NB4 (cell line): Measurements from ENCODE around the gene POU2AF1.

Source experiments
- CTCF ChIP-seq: IDR thresholded peaks from one replicate; pipeline ENCODE4 v1.5.1; 2012; ENCODE audit warnings: low read depth, low read length
- MYC ChIP-seq: IDR thresholded peaks from 2 replicates; pipeline ENCODE4 v1.6.1; 2011; ENCODE audit warnings: low read depth, low read length
- POLR2A ChIP-seq: IDR thresholded peaks from 2 replicates; pipeline ENCODE4 v1.6.1; 2011; ENCODE audit warnings: mild to moderate bottlenecking; ENCODE audit not compliant: insufficient read length; ENCODE audit errors: extremely low read depth

- TF ChIP-seq CTCF, result no peak
- TF ChIP-seq POLR2A, result no peak
- no peak for TF ChIP-seq MYC
Measured at GRCh38 chr11:111387363-111387762, 8.3 kb upstream of the POU2AF1 start.
